ENCODE data around the gene FOXS1.
"Not testable (repeated sequence)": the region's sequence is repeated elsewhere in the genome, so short reads cannot be mapped to it uniquely, and the experiment has no call there.

Gene FOXS1

DNA sequence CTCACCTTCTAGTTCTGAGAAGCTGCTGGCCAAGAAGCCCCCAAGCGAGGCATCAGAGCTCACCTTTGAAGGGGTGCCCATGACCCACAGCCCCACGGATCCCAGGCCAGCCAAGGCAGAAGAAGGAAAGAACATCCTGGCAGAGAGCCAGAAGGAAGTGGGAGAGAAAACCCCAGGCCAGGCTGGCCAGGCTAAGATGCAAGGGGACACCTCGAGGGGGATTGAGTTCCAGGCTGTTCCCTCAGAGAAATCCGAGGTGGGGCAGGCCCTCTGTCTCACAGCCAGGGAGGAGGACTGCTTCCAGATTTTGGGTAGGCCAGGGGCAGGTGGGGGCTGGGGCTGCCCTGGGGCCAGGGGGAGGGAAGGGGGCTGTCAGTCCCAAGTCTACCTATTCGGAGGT lies 24.0 kb downstream of the FOXS1 start:
- no peak for DNase-seq (ENCODE audit: low spot score)

DNA sequence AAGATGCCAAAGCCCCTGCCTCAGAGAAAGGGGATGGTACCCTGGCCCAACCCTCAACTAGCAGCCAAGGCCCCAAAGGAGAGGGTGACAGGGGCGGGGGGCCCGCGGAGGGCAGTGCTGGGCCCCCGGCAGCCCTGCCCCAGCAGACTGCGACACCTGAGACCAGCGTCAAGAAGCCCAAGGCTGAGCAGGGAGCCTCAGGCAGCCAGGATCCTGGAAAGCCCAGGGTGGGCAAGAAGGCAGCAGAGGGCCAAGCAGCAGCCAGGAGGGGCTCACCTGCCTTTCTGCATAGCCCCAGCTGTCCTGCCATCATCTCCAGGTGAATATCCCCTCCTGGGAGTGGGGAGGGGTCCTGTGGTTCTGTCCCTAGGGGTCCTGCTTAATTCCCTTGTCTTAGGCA lies 25.2 kb downstream of the FOXS1 start:
- no peak for DNase-seq (ENCODE audit: low spot score)

GRCh38 chr20:31819083-31819784 lies 26.2 kb downstream of the FOXS1 start, which contains the start of gene MYLK2:
Gene MYLK2 (plus strand): TSS chr20:31819356. CDS start chr20:31819581, 225 bp downstream.
- DNase-seq (ENCODE audit: low spot score), result no peak

DNA sequence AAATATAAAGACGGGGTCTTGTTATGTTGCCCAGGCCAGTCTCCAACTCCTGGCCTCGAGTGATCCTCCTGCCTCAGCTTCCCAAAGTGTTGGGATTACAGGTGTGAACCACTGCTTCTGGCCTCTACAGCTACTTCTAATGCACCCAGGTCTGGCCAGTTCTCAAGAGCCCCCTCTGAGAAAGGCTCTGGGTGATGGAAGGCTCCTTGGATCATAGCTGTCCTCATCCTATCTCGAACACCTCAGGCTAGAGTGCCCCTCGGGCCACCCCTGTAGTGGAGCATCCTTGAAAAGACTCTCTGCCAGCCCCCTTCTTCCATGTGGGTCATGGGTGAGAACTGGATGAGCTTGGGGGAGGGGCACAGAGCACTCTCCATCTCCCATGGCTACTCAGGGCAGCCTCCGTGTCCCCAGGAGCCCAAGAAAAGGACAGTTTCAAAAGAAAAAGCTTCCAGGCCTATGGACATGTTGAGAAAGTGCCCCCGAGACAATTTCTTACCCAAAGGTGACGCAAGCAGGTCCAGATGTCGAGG lies 27.0 kb downstream of the FOXS1 start:
- no peak for DNase-seq (ENCODE audit: low spot score)

- no peak for DNase-seq (ENCODE audit: low spot score)
Observed at GRCh38 chr20:31817461-31817860, 27.9 kb downstream of the FOXS1 start.

DNA sequence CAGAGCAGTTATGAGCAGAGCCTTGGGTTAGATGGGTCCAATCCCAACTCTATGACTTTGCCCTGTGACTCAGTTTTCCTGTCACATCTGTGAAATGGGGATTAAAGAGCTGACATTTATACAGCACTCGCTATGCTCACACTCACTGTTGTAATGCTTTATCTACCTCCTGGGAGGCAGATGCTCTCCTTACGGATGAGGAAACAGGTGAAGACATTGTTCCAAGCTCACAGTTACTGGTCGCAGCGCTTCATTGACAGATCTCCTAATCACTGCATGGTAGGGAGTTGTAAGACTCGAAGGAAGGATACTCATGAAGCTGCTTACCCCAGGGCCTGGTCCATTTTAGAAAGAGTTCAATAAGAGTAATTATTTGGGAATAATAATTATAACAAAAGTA lies 29.2 kb downstream of the FOXS1 start:
- DNase-seq (ENCODE audit: low spot score), result no peak

DNA sequence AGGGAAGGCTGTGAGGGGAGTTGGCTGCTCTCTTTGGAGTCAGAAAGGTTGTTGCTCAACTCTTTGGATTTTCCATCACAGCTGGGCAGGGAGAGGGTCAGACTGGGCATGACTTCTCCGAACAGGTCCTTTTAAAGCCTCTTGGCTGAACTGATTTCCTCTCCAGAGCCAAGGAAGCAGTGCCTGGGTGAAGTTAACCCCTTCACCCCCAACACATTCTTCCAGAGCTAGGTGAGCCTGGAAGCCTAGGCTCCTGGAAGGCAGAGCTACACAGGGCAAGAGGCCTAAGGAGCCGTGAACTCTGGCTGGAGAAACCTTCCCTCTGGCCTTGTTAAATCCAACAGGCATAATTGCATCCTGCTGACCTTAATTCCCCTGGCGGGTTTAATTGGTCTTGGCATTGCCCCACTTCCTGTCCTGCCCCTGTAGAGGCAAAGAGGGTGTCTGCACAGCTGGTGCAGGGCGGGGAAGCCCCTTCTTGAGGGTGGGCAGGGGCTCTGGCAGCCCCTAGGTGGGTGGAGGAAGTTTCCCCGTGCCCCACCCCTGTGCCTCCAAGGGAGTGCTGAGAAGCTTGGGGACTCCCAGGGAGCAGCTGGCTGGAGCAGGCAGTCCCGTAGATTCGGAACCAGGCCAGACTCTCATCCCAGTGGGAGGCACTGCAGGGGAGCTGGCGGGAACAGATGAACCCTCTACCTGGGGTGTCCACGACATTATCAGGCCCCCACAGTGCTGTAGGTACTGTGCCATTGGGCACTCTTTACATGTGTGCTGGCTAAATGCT lies 29.8 kb downstream of the FOXS1 start:
- DNase-seq (ENCODE audit: low spot score), result no peak

DNA sequence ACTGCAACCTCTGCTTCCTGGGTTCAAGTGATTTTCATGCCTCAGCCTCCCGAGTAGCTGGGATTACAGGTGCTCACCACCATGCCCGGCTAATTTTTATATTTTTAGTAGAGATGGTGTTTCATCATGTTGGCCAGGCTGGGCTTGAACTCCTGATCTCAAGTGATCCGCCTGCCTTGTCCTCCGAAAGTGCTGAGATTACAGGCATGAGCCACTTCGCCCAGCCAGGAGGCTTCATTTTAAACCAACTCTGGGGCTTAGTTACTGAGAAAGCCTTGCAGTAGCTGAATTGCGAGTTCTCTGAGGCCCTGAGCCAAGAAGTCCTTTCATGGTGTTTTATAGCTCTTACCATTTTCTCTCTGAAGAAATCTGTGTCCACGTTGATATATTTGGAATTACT lies 31.3 kb downstream of the FOXS1 start:
- DNase-seq (ENCODE audit: low spot score), result not testable (repeated sequence)

GRCh38 chr20:31813611-31814010 lies 31.8 kb downstream of the FOXS1 start:
- no peak for DNase-seq (ENCODE audit: low spot score)

DNA sequence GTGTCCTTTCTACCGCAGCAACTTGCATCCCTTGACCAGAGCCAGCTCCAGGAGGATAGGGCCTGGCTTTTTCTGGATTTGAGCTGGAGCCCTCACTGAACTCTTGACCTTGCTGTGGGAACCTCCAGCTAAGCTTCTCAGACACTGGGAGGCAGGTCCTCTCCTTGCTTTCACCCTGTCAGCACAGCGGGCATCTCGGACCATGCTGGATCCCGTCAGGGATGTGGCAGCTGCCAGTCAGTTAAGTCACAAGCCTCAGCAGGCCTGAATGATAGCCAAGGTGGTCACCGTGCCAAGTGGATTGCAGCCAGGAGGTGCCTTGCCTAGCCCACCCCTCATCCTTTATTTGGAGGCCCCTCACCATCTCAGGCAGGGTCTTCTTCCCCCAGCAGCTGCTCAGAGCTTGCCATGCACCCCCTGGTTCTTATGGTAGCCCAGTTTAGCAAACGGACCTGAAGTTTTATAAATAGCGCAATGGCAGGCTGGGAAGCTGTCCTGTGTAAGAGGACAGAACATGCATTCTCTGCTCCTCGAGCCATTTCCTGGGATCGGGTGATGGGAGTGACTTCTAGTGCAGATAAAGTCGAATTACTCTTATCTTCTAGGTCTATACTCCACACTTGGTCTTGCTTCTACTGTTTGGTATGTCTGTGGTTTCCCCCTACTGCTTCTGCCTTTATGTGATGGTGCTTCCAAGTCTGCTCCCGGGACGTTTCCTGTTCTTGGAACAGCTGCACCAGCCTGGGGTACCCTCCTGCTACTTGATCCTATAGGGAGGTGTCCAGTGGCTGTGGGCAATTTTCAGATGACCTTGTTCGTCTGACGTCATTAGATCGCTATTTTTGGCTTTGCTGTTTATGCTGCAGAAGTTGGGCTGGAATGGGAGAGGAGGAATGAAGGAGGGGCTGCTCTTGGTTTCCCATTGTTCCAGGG lies 33.3 kb downstream of the FOXS1 start:
- DNase-seq (ENCODE audit: low spot score), result peak; percentile 44

GRCh38 chr20:31811198-31811597 lies 34.2 kb downstream of the FOXS1 start:
- DNase-seq (ENCODE audit: low spot score), result no peak

DNA sequence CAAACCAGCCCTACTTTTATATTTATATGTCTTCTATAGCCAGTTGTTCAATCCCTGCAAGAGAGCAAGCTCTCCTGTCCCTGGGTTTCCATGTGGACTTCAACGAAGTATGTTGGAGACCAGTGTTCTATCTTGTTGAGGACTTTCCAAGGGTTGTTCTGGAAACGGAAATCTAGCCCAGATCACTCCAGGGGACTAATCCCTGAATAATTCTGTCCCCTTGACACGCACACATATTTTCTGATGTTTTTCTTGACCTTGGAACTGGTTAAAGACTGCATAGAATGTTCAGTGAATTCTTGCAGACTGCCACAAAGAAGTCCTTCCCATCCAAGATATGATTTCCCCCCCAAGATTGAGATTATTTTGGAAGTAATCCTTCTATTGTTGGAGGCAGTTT lies 35.7 kb downstream of the FOXS1 start:
- DNase-seq (ENCODE audit: low spot score), result no peak

- DNase-seq (ENCODE audit: low spot score), result peak; percentile 46
Observed at GRCh38 chr20:31808481-31808880, 36.9 kb downstream of the FOXS1 start.

- no peak for DNase-seq (ENCODE audit: low spot score)
Observed at GRCh38 chr20:31806564-31807355, 38.6 kb downstream of the FOXS1 start.

DNA sequence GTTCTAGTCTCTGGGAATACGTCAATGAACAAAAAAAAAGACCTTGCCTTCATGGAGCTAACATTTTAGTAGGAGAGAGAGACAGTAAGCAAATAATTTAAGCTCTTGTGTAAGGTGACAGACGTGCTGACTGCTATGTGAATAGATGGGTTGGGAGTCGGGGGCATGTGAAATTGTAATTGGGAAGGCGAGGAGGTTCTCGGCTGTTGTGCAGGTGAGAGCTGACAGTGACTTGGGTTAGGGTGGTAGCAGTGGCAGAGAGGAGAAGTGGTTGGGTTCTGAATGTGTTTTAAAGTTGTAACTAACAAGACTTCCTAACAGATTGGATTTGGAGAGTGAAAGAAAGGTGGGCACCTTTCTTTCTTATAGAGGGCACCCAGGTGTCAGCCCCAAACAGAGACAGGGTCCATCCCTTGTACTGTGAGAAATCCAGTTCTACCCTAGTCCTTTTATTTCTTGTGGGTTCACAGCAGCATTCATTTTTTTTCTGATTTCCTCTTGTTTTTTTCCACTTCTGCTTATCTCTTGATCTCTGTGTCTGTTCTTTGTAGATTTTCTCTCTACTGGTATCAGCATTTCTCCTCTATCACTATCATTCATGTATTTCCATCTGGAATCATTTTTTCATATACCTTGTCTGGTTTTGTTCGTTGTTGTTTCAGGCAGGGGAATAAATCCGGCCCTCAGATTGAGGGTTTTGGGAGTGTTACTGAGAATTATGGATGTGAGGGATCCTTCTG lies 41.7 kb downstream of the FOXS1 start:
- DNase-seq (ENCODE audit: low spot score), result no peak

GRCh38 chr20:31801508-31801907 lies 43.9 kb downstream of the FOXS1 start:
- no peak for DNase-seq (ENCODE audit: low spot score)

- DNase-seq (ENCODE audit: low spot score), result no peak
Observed at GRCh38 chr20:31797364-31797763, 48.0 kb downstream of the FOXS1 start.

Measured in kidney tubule cell (primary cell).